GM19035 (cell line): ENCODE results near the gene AHCYL2.
"Not testable (repeated sequence)": the region's sequence is repeated elsewhere in the genome, so short reads cannot be mapped to it uniquely, and the experiment has no call there.

Experiments used
- ATAC-seq: cut with Tn5 transposase; IDR thresholded peaks from one replicate; pipeline ENCODE4 v1.9.1; 2021; ENCODE audit not compliant: unreplicated experiment

Gene AHCYL2

GRCh38 chr7:129376778-129377700, 152.2 kb downstream of the AHCYL2 start:
- no peak for ATAC-seq

- ATAC-seq = no peak
Measured at GRCh38 chr7:129381710-129382484, 157.1 kb downstream of the AHCYL2 start.

GRCh38 chr7:129383542-129384132, 158.8 kb downstream of the AHCYL2 start:
- ATAC-seq = no peak

GRCh38 chr7:129385116-129385515, 160.3 kb downstream of the AHCYL2 start:
- no peak for ATAC-seq

GRCh38 chr7:129385598-129385997, 160.8 kb downstream of the AHCYL2 start:
- no peak for ATAC-seq

GRCh38 chr7:129386506-129386905, 161.7 kb downstream of the AHCYL2 start:
- no peak for ATAC-seq

- ATAC-seq = no peak
Measured at GRCh38 chr7:129387537-129387936, 162.7 kb downstream of the AHCYL2 start.

- ATAC-seq = no peak
Measured at GRCh38 chr7:129388333-129389098, 163.7 kb downstream of the AHCYL2 start.

- ATAC-seq = no peak
Measured at GRCh38 chr7:129389829-129390228, 165.0 kb downstream of the AHCYL2 start.

GRCh38 chr7:129390314-129390713, 165.5 kb downstream of the AHCYL2 start:
- ATAC-seq = no peak

- no peak for ATAC-seq
Measured at GRCh38 chr7:129391546-129392171, 166.8 kb downstream of the AHCYL2 start.

- ATAC-seq = no peak
Measured at GRCh38 chr7:129393255-129393654, 168.4 kb downstream of the AHCYL2 start.

- no peak for ATAC-seq
Measured at GRCh38 chr7:129394101-129394500, 169.3 kb downstream of the AHCYL2 start.

- no peak for ATAC-seq
Measured at GRCh38 chr7:129394982-129395914, 170.4 kb downstream of the AHCYL2 start.

- no peak for ATAC-seq
Measured at GRCh38 chr7:129401228-129401966, 176.6 kb downstream of the AHCYL2 start.

GRCh38 chr7:129401967-129402860, 177.4 kb downstream of the AHCYL2 start:
- ATAC-seq = no peak

GRCh38 chr7:129405527-129405926, 180.7 kb downstream of the AHCYL2 start:
- ATAC-seq = no peak

GRCh38 chr7:129410238-129410637, 185.4 kb downstream of the AHCYL2 start:
- not testable (repeated sequence) for ATAC-seq
